ENCODE measurements around the gene KCND3.

KCND3 gene

GRCh38 chr1:111791776-111792175, 197.7 kb downstream of the KCND3 start:
- H3K4me3 ChIP-seq (ENCODE audit: low read depth in 1 of 2, low read length in 1 of 2), result no peak overlapping the region
- H3K4me1 ChIP-seq (ENCODE audit: control insufficient read depth in 1 of 2, insufficient read depth in 1 of 2, low read depth in 1 of 2, low read length in 1 of 2), result no peaks in the 10 kb centered on the region
- no peaks in the 10 kb centered on the region for H3K36me3 ChIP-seq
- TF ChIP-seq, protein P1, sequence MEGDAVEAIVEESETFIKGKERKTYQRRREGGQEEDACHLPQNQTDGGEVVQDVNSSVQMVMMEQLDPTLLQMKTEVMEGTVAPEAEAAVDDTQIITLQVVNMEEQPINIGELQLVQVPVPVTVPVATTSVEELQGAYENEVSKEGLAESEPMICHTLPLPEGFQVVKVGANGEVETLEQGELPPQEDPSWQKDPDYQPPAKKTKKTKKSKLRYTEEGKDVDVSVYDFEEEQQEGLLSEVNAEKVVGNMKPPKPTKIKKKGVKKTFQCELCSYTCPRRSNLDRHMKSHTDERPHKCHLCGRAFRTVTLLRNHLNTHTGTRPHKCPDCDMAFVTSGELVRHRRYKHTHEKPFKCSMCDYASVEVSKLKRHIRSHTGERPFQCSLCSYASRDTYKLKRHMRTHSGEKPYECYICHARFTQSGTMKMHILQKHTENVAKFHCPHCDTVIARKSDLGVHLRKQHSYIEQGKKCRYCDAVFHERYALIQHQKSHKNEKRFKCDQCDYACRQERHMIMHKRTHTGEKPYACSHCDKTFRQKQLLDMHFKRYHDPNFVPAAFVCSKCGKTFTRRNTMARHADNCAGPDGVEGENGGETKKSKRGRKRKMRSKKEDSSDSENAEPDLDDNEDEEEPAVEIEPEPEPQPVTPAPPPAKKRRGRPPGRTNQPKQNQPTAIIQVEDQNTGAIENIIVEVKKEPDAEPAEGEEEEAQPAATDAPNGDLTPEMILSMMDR (IDR thresholded peaks at IDR 0.05), result no peak
- no peak overlapping the region for H3K27ac ChIP-seq
- peaks cover 41% of the 10 kb centered on the region for H3K27me3 ChIP-seq
- H3K9me3 ChIP-seq, result no peaks in the 10 kb centered on the region

DNA sequence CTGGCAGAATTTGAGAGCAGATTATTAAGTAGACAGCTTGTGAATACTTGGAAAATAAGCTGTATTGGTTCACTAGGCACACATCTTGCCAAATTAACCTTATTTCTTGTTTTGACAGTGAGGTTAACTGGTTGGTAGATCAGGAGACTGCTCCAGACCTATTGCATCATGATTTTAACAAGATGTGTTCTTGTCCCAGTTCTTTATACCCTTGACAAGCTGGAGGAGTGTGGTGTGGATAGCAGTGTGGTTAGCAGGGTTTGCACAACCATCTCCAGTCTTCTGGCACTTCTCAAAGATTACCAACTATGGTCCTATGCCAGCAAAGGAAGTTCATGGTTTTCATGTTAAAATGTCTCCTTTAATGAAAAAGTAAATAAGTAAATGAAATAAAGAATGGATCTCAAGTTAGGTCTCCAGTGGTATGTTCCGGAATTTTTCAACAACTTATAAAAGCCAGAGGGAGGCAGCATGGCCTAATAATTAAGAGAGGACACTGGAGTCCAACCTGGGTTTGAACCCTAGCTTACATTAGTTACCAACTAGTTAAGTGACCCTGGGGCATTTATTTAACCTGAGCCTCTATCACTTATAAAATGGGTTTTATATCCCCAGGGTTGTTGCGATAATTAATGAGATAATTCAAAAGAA, 199.7 kb downstream of the KCND3 start:
- TF ChIP-seq, protein P1 (IDR thresholded peaks at IDR 0.05), result no peak
- no peaks in the 10 kb centered on the region for H3K9me3 ChIP-seq
- H3K27ac ChIP-seq, result no peak overlapping the region
- H3K36me3 ChIP-seq, result no peaks in the 10 kb centered on the region
- no peak overlapping the region for H3K4me3 ChIP-seq (ENCODE audit: low read depth in 1 of 2, low read length in 1 of 2)
- H3K27me3 ChIP-seq, result peaks cover 57% of the 10 kb centered on the region
- H3K4me1 ChIP-seq (ENCODE audit: control insufficient read depth in 1 of 2, insufficient read depth in 1 of 2, low read depth in 1 of 2, low read length in 1 of 2), result no peaks in the 10 kb centered on the region

DNA sequence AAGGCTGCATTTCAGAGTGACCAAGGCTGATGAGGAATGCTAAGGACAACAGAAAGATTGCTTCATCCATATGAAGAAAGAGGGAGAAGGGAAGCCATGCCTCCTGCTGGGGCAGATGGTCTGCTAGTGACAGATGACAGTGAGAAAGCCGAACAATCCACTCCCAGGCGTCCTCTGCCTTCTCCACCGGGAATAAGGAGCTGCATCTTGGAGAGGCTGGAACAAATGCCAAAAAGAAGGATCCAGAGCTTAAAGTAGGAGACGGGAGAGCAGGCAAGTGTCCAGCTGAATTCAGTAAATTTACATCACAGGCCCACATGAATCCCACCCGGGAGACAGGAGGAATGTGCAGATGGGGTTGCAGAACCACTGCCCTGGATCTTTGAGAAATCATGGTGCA, 200.3 kb downstream of the KCND3 start:
- TF ChIP-seq, protein P1 (IDR thresholded peaks at IDR 0.05), result no peak
- no peaks in the 10 kb centered on the region for H3K9me3 ChIP-seq
- no peaks in the 10 kb centered on the region for H3K36me3 ChIP-seq
- no peak overlapping the region for H3K27ac ChIP-seq
- H3K4me3 ChIP-seq (ENCODE audit: low read depth in 1 of 2, low read length in 1 of 2), result no peak overlapping the region
- peaks cover 57% of the 10 kb centered on the region for H3K27me3 ChIP-seq
- no peaks in the 10 kb centered on the region for H3K4me1 ChIP-seq (ENCODE audit: control insufficient read depth in 1 of 2, insufficient read depth in 1 of 2, low read depth in 1 of 2, low read length in 1 of 2)

- no peak overlapping the region for H3K4me3 ChIP-seq (ENCODE audit: low read depth in 1 of 2, low read length in 1 of 2)
- no peaks in the 10 kb centered on the region for H3K4me1 ChIP-seq (ENCODE audit: control insufficient read depth in 1 of 2, insufficient read depth in 1 of 2, low read depth in 1 of 2, low read length in 1 of 2)
- peaks cover 64% of the 10 kb centered on the region for H3K27me3 ChIP-seq
- H3K9me3 ChIP-seq, result no peaks in the 10 kb centered on the region
- H3K36me3 ChIP-seq, result no peaks in the 10 kb centered on the region
- TF ChIP-seq, protein P1 (IDR thresholded peaks at IDR 0.05), result no peak
- H3K27ac ChIP-seq, result no peak overlapping the region
Observed at GRCh38 chr1:111786669-111787207, 202.7 kb downstream of the KCND3 start.

GRCh38 chr1:111784273-111784901, 205.1 kb downstream of the KCND3 start:
- TF ChIP-seq, protein P1 (IDR thresholded peaks at IDR 0.05), result no peak
- H3K4me3 ChIP-seq (ENCODE audit: low read depth in 1 of 2, low read length in 1 of 2), result no peak overlapping the region
- no peak overlapping the region for H3K27ac ChIP-seq
- H3K36me3 ChIP-seq, result no peaks in the 10 kb centered on the region
- peaks cover 51% of the 10 kb centered on the region for H3K27me3 ChIP-seq
- no peaks in the 10 kb centered on the region for H3K4me1 ChIP-seq (ENCODE audit: control insufficient read depth in 1 of 2, insufficient read depth in 1 of 2, low read depth in 1 of 2, low read length in 1 of 2)
- no peaks in the 10 kb centered on the region for H3K9me3 ChIP-seq

All from neutrophil (primary cell).